DMS 273 (cell line): ENCODE measurements around the gene PEAK1.

ENCODE experiments used
- DNase-seq: peaks from one replicate; lab custom pipeline; 2025; ENCODE audit not compliant: unreplicated experiment; lab: John Stamatoyannopoulos, UW

PEAK1 gene, protein sequence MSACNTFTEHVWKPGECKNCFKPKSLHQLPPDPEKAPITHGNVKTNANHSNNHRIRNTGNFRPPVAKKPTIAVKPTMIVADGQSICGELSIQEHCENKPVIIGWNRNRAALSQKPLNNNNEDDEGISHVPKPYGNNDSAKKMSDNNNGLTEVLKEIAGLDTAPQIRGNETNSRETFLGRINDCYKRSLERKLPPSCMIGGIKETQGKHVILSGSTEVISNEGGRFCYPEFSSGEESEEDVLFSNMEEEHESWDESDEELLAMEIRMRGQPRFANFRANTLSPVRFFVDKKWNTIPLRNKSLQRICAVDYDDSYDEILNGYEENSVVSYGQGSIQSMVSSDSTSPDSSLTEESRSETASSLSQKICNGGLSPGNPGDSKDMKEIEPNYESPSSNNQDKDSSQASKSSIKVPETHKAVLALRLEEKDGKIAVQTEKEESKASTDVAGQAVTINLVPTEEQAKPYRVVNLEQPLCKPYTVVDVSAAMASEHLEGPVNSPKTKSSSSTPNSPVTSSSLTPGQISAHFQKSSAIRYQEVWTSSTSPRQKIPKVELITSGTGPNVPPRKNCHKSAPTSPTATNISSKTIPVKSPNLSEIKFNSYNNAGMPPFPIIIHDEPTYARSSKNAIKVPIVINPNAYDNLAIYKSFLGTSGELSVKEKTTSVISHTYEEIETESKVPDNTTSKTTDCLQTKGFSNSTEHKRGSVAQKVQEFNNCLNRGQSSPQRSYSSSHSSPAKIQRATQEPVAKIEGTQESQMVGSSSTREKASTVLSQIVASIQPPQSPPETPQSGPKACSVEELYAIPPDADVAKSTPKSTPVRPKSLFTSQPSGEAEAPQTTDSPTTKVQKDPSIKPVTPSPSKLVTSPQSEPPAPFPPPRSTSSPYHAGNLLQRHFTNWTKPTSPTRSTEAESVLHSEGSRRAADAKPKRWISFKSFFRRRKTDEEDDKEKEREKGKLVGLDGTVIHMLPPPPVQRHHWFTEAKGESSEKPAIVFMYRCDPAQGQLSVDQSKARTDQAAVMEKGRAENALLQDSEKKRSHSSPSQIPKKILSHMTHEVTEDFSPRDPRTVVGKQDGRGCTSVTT (N-terminal part only)

DNA sequence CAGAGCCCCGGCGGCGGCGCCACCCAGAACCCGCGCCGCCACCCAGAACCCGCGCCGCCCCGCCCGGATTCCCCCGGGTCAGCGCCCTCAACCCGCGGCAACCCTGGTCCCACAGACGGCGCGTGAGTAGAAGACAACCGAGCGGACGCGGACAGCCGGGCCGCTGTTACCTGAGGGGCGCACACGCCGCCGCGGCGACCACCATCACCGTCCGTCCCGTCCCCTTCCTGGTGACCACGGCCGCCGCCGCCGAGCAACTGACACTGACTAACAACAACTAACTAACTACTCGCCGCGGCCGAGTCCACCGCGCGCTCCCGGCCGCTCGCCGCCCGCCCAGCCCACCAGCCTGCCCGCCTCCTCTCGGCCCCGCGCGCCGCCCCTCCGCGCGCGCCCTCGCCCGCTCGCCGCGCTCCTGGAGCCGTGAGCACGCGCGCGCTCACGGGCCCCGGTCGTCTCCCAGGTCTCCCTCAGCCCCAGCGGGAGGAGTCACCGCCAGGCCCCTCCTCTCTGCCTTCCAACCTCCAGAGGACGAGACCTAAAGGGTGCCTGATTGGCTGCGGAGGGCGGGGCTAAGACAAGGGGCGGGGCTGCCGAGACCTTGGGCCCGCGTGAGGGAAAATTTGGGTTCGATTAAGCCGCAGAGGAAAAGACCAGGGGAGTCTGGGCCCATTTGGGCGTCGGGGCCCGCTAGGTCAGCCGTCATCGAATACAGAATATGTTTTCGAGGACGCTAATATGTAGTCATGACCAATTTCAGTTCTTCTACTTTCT lies at the start of gene PEAK1:
Gene PEAK1, minus strand, starts transcription at position 269 of the 774 bp plus-strand sequence. CDS start 238,178 bp downstream, outside the sequence.
- DNase-seq, result peak; percentile 99

DNA sequence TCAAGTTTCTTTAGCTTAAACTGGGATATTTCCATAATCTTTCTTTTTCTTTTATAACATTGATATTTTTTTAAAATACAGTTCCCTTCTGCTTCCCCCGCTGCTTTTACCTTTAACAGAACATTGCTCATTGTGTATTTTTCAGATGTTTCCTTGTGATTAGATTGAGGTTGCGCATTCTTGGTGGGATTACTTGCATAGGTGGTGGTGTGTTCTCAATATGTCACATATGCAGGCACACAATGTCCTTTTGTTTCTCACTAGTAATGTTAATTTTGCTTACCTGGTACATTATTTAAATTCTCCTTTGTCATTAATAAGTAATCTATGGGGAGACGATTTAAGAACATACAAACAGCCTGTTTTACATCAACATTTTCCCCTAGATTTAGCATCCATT lies 49.0 kb upstream of the PEAK1 start:
- no peak for DNase-seq

DNA sequence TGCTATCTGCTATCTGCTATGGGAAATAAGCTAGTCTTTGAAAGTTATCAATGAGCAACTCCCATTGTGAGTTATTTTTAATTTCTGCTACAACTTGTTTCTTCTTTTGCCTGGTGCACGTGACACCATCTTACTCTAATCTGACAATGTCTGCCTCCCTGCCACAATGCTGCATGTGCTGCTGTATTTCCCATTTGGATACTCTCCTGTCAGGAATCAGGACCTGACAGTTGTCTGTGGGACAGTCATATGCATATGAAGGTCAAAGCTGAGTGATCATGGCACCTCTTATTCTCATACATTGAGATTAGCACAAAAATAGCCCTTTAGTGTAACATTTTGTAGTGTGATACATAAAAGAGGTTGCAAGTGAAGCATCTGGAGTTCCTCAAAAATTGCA lies 46.6 kb upstream of the PEAK1 start:
- DNase-seq, result no peak

DNA sequence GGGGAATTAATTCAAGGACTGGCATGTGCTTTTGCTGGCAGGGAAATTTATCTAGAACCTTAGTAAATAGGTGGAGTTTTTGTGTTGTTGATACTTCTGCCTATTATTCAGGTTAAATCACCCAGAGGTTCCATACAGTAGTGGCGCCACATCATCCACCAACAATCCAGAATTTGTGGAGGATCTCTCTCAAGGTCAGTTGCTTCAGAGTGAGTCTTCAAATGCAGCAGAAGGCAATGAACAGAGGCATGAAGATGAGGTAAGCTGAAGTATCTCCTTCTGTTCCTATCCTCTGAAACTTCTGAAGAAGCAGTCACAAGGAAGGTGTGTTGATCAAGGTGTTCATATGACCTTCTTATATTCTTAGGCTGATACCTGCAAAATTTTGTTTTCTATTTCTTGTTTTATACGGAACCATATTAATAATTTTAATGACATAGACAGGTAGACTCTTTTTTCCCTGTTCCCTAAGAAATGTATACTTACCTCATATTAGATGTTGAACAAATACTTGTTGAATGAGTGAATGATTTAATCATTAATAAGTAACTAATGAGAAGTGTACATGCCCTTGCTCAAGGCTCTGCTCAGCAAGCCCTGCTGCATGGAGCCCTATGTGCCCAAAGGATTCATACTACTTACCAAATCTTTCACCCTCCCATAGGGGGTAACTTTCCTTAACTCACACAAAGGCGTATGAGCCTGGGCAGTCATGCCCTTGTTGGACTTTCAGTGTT lies 44.4 kb upstream of the PEAK1 start:
- no peak for DNase-seq

DNA sequence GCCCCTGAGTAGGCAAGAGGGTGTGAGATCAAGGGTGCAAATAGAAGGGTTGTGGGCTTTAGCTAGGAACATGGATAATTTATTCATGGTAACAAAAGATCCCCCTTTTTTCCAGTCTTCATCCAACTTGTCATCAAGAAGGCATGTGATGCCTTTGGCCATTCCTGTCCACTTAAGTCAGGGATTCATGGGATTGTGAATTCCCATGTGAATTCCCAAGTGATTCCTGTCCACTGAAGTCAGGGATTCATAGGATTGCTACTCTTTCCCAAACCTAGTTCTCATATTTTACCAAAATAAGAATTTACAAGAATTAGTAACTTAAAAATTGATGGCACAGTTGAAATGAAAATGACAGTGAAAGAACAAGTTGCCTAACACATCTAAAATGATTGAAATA lies 41.6 kb upstream of the PEAK1 start:
- DNase-seq, result no peak

DNA sequence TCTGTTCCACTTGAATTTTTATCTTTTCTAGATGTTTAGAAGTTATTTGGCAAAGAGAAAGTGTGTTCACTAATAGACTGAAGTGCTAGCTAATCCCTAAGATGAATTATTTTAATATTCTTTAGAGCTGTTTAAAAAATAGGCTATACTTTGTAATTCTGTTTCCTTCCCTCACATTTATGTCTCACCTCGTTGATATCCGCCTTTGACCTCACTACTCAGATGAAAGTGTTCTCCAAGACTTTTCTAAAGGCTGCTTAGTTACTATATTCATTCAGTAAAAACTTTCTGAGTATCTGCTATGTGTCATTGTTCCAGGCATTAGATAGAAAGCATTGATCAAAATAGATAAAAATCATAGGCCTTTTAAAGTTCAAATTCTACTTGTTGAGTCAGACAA lies 39.1 kb upstream of the PEAK1 start:
- DNase-seq, result no peak

DNA sequence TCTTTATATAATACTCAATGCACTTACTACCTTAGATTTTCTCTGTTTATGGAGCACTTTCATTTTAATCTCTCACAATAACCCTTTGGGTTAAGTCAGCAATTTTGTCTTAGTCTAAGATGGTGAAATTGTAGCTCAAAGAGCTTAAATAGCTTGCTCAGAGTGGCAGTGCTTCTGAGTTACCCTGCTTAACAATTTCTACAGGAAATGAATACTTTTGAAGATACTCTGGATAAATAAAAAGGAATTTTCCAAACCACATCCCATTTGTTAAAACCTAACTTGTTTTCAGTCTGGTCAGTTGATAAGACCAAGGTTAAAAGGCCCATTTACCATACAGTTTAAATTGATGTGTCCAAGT lies 38.0 kb upstream of the PEAK1 start:
- DNase-seq, result no peak

DNA sequence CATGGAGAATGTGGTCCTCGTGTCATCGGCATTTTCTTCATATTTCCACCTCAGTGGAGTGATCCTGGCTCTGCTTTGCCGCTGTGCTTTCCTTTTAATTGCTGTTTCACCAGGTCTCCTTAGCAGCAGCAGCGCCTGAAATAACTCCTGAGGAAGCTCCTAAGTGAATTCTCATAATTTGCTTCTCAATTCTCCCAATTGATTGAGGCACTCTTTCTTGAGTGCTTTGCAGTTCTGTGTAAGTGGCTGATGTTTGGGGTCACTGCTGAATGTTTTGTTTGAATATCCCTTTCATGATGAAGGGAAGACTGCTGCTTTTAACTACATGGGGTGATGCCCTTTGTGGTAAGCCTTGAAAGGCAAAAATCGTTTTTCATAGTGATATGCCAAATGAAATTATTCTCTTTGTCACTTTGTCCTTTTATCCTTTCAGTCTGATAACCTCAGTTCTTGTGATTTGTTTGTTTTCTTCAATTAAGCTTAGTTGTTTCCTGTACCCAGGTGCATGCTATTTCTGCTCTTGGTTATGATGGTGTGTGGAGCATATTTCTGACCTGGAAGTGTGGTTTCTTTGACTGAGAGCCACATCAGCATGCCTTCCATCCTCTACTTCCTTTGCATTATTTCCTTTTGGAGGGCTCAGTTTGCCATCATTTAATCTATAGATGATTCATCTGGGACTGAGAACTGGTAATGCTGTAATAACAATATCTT lies 37.4 kb upstream of the PEAK1 start:
- no peak for DNase-seq

DNA sequence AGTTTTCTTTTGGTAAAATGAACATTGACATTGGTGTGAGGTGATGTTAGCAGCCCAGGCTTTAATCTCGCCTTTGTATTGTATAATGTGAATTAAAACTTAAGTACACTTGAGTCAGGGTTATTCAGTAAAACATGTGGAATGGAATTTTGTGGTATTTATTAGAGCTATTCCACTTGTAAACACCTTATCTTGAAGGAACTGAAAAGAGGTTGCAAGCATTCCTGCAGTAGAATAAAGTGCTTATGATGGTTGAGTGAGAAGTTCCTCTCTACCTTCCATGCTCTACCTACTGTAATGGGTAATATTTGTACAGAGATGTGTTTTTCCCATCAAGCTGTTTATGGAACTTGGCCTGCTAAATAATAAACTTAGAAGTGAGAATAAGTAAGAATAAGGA lies 36.8 kb upstream of the PEAK1 start:
- DNase-seq, result no peak

DNA sequence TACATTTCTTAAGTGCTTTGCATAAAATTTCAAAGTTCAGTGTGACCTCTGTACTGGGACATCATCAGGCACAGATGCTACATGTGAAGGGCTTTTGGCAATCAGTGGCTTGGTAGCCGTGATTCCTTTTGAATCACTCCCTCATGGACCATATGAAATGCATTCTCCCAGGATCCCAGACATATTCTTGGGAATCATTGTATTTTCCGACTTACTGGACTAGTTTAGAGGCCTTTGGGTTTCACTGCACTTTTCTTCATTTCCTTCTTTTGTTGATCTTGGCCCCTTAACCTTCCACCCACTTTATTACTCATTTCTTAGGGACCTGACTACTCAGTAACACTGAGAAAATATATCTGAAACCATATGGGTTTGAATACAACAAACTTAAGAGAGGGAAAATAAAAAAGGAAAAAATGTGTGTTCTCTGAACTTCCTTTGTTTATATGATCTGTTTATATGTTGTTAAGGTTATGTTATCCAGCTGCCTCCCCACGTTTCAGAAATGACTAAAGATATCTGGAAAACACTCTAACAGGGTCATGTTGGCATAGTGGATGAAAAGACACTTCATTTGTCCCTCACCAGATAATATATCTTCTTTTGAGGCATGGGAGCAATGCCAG lies 35.9 kb upstream of the PEAK1 start:
- no peak for DNase-seq

DNA sequence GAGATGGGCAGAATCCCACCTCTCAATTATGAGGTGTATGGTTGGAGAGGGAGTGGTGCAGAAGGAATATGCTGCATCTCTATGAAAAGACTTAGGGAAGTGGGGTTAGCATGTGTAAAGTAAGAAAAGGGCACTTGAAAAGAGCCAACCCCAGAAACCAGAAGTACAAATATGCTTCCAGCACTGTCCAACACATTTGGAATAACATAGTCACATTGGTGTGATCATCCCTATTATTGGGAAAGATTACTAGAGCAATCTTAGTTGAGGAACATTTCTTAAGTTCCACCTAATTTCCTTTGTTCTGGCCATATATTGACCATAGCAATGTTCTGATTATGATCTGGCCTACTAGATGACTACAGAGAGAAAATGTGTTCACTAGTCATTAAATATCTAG lies 35.0 kb upstream of the PEAK1 start:
- DNase-seq, result no peak

DNA sequence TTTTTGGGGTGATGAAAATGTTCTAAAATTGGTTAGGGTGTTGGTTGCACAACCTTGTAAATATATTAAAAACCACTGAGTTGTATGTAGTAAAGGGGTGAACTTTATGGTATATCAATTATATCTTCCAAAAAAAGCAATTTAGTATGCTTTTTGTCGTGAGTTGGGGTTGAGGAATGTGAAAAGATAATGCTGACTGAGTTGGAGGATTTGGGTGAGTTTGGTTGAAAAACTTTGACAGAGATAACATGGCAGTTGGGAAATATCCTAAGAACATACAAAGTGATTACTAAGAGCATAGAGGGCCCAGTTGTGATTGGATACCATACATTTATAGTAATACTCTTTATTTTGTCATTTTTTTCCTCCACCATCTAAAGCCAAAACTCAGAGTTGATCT lies 34.4 kb upstream of the PEAK1 start:
- no peak for DNase-seq

DNA sequence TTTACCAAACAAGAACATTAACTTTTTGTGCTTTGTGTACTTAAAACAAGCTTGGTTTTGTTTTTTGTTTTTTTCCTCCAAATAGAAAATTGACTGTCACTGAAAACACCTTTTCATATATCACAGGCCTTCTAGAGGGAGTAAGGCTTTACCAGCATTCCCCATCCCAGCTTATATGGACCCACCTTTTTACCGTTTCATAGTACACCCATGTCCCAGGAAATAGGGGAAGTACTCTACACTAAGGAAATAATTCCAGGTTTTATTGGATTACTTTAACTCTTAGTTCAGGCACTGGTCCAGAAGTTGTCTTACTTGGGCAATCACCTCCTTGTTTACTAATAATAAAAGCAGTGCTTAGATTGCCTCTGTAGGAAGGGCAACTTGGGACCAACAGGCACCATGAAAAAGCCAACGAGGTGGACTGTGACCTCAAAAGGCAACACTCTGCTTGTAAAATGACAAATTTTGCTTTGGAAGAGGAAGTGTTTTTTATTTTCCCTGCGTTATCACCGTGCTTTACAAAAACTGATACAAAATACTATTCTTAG lies 27.0 kb upstream of the PEAK1 start:
- DNase-seq, result no peak

DNA sequence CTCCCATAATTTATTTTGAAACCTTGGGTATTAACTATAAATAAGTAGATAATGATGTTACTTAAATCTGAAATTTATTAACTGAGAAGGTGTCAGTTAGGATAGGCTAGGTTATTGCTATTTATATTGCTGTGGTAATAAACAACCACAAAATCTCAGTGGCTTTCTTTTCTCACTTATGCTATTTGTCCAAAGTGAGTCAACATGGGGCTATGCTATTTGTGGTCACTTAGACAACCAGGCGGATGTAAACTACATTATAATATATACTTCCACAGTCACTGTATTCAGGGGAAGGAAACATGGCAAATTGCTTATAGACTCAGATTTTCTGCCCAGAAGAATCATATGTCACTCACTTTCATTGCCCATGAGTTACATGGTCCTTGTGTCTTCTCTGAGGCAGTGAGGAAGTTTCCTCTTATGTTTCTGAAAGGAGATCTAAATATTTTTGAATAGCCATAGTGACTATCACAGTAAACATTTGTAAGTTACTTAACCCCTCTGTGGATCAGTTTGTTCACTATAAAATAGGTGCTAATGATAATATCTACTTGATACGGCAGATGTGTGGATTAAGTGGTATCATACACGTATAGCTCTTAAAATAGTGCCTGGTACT lies 20.6 kb upstream of the PEAK1 start:
- DNase-seq, result no peak

DNA sequence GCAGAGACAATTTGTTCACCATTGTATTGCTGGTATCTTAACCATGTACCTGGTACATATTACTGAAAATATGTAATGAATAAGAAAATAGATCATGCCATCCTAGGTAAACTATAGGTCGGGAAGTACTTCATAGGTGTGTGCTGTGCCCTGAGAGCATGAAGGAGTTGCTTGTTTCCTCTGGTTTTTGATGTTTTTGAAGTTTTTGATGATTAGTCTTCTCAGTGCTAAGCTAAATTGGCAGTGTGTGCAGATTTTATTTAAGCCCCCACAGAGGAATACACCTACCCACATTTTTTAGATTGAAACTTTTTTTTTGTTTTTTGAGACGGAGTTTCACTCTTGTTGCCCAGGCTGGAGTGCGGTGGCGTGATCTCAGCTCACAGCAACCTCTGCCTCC lies 17.4 kb upstream of the PEAK1 start:
- DNase-seq, result no peak

DNA sequence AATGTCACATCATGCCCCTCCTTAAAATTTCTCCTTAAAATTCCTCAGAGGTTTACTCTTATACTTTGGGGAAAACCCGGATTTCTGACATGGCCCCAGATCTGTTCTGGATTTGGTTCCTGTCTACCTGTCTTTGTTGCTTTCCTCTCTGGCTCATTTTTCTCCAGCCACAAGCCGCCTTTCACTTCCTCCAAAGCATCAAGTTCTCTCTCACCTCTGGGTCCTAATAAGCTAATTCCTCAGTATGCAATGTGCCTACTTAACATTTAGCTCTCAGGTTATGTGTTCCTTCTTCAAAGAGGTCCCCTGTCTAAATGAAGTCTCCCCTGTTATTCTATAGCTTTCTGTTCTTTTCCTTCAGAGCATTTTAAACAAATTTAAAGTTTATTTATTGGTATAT lies 16.9 kb upstream of the PEAK1 start:
- no peak for DNase-seq

DNA sequence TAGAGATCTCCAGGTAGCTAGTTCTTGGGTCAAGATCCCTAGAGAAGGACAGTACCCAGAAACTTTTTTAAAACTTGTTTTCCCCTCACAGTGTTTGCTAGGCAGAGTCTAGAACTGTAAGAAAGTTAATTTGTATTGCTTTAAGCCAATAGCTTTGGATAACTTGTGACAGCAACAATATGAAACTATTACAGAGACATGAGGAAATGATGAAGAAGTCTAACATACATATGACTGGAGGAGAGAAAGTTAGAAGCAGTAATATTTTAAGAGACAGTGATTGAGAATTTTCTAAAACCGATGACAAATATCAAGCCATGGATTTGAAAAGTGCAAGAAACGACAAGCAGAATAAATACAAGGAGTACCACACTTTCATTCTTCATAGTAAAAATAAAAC lies 10.7 kb upstream of the PEAK1 start:
- DNase-seq, result no peak

DNA sequence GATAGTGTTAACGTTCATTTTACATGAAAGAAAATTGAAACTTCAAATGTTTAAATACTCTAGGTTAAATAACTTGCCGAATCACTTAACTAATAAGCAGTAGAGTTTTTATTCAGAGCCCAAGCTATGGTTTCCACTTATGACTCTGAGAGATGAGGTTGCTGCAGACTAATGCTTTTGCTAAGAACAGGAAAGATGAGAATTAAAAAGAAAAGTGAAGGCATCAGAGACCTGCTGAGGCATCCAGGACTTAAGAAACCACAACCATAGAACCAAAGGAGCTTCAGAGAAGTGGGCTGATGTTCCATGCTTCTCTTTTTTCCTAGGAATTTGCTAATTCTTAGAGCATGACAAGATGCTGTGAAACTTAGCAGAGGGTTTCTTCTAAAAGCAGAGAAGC lies 10.3 kb upstream of the PEAK1 start:
- DNase-seq, result no peak

DNA sequence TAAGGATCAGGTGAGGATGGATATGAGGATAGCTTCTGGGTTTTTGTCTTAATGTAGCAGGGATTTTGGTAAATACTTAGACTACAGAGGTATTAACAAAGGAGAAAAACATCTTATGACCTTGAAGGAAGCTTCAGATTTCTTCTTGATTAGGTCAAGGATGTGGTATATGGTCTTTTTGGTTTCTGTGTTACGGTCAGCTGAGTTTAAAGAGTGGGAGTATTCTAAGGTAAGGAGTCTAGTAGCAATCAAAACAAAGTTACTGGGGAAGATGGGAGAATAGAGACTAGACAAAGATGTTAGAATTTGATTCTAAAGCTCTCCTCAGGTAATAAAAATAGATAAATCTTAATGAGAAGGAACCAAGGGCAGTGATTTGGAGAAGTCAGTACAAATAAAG lies 7.0 kb upstream of the PEAK1 start:
- DNase-seq, result no peak
